Ishikawa (cell line): ENCODE results near the gene PTPRU.

Source experiments
- CEBPB ChIP-seq: IDR thresholded peaks from 2 replicates; pipeline ENCODE4 v1.6.1; 2012
- CREB1 ChIP-seq: IDR thresholded peaks from 2 replicates; pipeline ENCODE4 v1.6.1; 2012; ENCODE audit warnings: low read depth
- EGR1 ChIP-seq: IDR thresholded peaks from 2 replicates; pipeline ENCODE4 v1.6.1; 2012
- EP300 ChIP-seq: IDR thresholded peaks from 2 replicates; pipeline ENCODE4 v1.6.1; 2012; ENCODE audit warnings: borderline replicate concordance
- FOXM1 ChIP-seq: IDR thresholded peaks from 2 replicates; pipeline ENCODE4 v1.6.1; 2012; ENCODE audit warnings: low read depth, borderline replicate concordance
- NFIC ChIP-seq: IDR thresholded peaks from 2 replicates; pipeline ENCODE4 v1.6.1; 2012
- RAD21 ChIP-seq: IDR thresholded peaks from 2 replicates; pipeline ENCODE4 v1.6.1; 2012; ENCODE audit warnings: low read depth
- TAF1 ChIP-seq: IDR thresholded peaks from 2 replicates; pipeline ENCODE4 v1.6.1; 2012; ENCODE audit warnings: low read depth, mild to moderate bottlenecking
- TCF12 ChIP-seq: IDR thresholded peaks from 2 replicates; pipeline ENCODE4 v1.6.1; 2012; ENCODE audit warnings: low read depth
- TEAD4 ChIP-seq: IDR thresholded peaks from 2 replicates; pipeline ENCODE4 v1.6.1; 2012
- YY1 ChIP-seq: IDR thresholded peaks from 2 replicates; pipeline ENCODE4 v1.6.1; 2012; ENCODE audit warnings: low read depth
- ZBTB7A ChIP-seq: IDR thresholded peaks from 2 replicates; pipeline ENCODE4 v1.6.1; 2012; ENCODE audit warnings: low read depth
- TF ChIP-seq, protein P1 (sequence below): IDR thresholded peaks from 2 replicates; pipeline ENCODE4 v1.6.1; 2012
- TF ChIP-seq, protein P2 (sequence below): IDR thresholded peaks from 2 replicates; pipeline ENCODE4 v1.6.1; 2012; ENCODE audit warnings: low read depth, mild to moderate bottlenecking
- TF ChIP-seq, protein P3 (sequence below): IDR thresholded peaks from 2 replicates; pipeline ENCODE4 v1.6.1; 2012

PTPRU gene

DNA sequence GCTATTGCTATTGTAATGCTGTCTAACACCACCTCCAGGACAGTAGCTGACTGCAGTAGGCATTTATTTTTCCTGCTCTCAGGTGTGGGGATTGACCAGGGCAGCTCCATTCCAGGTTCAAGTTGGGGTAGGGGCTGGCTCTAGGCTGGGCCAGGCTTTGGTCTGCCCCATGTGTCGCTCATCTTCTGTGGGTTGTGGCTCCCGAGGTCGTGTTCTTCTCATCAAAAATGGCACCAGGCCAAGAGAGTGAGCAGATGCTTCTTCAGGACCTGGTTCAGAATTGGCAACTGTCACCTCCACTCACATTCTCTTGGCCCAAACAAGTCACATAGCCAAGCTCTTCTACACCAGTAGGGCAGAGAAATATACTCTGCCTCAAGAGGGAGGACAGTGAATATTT, 133.7 kb downstream of the PTPRU start:
- TF ChIP-seq, protein P1, sequence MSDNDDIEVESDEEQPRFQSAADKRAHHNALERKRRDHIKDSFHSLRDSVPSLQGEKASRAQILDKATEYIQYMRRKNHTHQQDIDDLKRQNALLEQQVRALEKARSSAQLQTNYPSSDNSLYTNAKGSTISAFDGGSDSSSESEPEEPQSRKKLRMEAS: no peak
- no peak for TF ChIP-seq NFIC
- no peak for TF ChIP-seq YY1
- TF ChIP-seq, protein P2, sequence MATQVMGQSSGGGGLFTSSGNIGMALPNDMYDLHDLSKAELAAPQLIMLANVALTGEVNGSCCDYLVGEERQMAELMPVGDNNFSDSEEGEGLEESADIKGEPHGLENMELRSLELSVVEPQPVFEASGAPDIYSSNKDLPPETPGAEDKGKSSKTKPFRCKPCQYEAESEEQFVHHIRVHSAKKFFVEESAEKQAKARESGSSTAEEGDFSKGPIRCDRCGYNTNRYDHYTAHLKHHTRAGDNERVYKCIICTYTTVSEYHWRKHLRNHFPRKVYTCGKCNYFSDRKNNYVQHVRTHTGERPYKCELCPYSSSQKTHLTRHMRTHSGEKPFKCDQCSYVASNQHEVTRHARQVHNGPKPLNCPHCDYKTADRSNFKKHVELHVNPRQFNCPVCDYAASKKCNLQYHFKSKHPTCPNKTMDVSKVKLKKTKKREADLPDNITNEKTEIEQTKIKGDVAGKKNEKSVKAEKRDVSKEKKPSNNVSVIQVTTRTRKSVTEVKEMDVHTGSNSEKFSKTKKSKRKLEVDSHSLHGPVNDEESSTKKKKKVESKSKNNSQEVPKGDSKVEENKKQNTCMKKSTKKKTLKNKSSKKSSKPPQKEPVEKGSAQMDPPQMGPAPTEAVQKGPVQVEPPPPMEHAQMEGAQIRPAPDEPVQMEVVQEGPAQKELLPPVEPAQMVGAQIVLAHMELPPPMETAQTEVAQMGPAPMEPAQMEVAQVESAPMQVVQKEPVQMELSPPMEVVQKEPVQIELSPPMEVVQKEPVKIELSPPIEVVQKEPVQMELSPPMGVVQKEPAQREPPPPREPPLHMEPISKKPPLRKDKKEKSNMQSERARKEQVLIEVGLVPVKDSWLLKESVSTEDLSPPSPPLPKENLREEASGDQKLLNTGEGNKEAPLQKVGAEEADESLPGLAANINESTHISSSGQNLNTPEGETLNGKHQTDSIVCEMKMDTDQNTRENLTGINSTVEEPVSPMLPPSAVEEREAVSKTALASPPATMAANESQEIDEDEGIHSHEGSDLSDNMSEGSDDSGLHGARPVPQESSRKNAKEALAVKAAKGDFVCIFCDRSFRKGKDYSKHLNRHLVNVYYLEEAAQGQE: no peak
- TF ChIP-seq TCF12: no peak
- TF ChIP-seq, protein P3, sequence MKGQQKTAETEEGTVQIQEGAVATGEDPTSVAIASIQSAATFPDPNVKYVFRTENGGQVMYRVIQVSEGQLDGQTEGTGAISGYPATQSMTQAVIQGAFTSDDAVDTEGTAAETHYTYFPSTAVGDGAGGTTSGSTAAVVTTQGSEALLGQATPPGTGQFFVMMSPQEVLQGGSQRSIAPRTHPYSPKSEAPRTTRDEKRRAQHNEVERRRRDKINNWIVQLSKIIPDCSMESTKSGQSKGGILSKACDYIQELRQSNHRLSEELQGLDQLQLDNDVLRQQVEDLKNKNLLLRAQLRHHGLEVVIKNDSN: no peak
- TF ChIP-seq CREB1: no peak
- TF ChIP-seq EP300: no peak
- no peak for TF ChIP-seq RAD21
- TF ChIP-seq CEBPB: no peak

DNA sequence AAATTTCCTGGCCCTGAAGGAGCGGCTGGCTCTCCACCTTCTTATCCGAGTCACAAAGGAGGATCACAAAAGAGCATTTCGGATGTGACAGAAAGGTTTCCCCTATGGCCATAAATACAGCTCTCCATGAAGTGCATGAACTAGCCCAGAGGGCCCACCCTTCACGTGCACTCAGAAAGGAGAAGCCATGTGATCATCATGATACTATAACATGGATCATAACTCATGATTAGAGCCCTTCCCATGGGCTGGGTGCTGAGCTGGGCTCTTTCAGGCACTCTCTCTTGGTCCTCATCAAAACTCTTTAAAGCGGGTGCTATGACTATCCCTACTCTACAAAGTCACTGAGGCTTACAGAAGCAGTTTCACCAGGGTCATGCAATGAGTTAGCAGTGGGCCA, 135.0 kb downstream of the PTPRU start:
- TF ChIP-seq ZBTB7A (no peak), TCF12 (no peak), EGR1 (no peak), TEAD4 (no peak), TAF1 (no peak), RAD21 (no peak), YY1 (no peak), EP300 (no peak), CREB1 (no peak), FOXM1 (no peak), CEBPB (no peak), NFIC (no peak)
- TF ChIP-seq, protein P1: no peak
- TF ChIP-seq, protein P3: no peak
- TF ChIP-seq, protein P2: no peak

DNA sequence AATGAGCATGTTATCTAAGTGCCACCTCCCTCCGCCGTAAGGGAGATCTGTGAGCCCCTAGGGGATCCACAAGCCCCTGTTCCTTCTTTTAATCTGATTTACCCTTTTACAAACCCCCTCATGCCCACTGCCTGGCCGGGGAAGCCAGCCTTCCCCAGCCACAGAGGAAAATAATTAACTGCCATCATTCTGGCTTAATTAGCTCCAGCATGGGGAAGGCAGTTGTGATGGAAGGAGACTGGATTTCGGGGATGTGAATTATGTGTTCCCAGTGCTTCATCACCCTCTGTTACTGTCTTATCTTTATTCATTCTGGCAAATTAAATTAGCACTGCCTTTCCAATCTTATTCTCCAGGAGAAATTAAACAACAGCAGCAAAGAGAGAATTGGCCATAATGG, 135.8 kb downstream of the PTPRU start:
- TF ChIP-seq NFIC (no peak), TCF12 (no peak), TAF1 (no peak), CEBPB (no peak), EP300 (no peak), ZBTB7A (no peak), CREB1 (no peak), TEAD4 (no peak), EGR1 (no peak), YY1 (no peak), RAD21 (no peak)
- TF ChIP-seq, protein P2: no peak
- TF ChIP-seq, protein P3: no peak
- TF ChIP-seq, protein P1: no peak
